GM21529 (cell line): Measurements from ENCODE around the gene TMEM63C.

Experiments used
- ATAC-seq: cut with Tn5 transposase; IDR thresholded peaks from one replicate; pipeline ENCODE4 v1.9.1; 2021; ENCODE audit not compliant: unreplicated experiment

Gene TMEM63C

GRCh38 chr14:77197988-77198387 lies 16.4 kb downstream of the TMEM63C start:
- ATAC-seq: no peak

DNA sequence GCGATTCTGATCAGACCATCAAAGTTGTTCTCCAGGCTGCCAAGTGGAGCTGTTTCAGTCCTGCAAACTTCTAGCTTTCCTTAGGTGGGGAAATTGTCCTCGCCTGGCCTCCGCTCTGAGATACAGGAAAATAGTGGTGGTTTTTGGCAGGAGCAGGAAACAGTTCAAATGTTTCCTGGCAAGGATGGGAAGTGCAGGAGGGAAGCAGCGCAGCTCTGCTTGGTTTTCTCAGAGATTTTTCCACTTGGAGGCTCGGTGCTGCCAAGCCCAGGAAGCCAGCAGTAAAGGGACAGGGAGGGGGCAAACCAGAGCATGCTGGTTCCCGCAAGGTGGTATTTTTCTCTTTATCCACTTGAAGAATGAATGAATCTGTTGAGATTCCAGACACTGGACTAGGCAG lies 17.0 kb downstream of the TMEM63C start:
- no peak for ATAC-seq

GRCh38 chr14:77199590-77199989 lies 18.0 kb downstream of the TMEM63C start:
- ATAC-seq: no peak

DNA sequence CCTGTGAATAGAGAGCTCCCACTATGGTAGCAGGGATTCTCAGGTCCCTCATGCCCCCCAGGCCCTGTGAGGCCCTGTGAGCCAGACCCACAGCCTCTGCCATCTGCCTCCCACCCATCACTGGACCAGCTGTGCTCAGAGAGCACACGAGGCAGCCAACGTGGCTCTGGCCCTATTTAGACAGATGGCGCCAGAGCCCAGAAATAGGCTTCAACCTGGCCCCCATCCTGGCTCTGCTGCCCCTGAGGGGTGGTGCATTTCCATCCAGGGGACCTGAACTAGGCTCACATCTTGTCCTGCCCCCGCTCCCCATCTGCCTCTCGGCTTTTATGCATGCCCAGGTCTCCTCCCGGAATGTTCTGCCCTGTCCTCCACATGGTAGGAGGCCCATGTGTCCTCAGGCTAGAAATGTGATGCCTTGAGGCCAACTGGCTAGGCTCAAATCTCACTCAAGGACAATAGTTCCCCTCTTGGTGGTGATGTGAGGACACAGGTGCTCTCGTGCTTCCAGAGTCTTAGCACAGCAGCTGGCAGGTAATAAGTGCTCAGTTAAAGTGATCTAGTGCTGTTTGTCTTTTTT lies 18.9 kb downstream of the TMEM63C start:
- ATAC-seq: no peak

DNA sequence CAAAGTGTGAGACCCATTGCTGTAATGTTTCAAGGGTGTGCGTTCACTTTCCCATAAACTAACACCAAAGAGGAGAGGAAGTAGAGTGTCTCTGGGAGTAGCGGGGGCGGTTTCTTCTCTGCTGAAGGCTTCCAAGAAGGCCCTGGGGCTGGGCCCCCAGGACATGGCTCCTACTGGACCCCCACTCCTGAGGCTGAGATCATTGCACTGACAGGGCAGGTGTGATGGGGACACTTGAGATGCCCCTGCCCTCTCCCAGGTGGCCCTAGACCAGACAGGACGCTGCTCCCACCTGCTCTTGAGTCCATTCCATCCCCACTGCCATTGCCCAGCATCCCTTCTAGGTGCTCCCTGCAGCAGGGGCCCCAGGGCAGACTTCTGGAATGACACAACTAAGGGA lies 20.1 kb downstream of the TMEM63C start:
- ATAC-seq: no peak

GRCh38 chr14:77203611-77204458 lies 22.2 kb downstream of the TMEM63C start:
- ATAC-seq: no peak

DNA sequence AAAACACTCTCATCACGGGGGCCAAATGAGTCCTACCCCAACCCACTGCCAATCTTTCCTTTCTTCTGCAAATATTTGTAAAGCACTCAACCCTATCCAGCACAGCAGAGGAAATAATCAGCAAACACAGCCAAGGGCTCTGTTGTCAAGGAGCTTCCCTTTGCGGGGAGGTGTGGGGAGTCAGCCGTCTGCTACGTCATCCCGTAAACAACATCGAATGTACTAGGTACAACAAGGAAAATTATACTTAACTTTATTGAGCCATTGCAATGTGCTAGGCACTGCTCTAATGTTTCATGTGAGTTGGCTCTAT lies 22.8 kb downstream of the TMEM63C start:
- ATAC-seq: no peak

DNA sequence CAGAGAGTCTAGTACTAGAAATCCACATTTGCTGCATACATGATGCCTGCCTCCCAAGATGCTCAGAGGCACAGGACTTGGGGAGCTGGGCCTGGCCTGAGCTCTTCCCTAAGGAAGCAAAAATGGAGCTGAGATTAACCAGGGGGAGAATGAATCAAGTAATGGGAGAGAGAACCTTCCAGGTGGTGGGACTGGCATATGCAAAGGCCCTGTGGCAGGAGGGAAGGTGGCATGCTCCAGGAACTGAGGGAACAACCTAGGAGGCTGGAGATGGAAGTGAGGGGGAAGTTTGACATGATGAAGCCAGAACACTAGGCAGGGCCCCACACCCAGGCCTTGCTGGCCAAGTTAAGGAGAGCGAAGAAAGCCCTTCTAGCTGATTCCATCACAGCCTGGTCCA lies 23.3 kb downstream of the TMEM63C start:
- ATAC-seq: no peak

DNA sequence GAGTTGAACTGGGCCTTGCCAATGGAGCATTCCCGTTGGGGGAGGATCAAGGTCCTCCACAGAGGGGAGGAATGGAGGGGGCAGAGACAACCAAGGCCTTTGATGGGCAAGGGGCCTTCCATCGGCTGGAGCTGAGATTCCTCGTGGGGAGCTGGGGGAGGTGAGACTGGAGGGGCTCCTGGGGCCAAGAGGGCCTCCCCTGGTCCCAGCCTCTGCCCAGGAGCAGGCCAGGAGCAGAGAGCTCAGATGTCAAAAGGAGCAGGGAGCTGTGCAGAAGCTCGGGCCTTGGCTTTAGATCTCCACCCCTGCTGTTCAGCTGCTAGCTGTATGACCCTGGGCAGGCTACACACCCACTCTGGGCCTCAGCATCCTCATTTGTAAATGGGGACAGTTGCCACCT lies 24.0 kb downstream of the TMEM63C start:
- ATAC-seq: no peak

DNA sequence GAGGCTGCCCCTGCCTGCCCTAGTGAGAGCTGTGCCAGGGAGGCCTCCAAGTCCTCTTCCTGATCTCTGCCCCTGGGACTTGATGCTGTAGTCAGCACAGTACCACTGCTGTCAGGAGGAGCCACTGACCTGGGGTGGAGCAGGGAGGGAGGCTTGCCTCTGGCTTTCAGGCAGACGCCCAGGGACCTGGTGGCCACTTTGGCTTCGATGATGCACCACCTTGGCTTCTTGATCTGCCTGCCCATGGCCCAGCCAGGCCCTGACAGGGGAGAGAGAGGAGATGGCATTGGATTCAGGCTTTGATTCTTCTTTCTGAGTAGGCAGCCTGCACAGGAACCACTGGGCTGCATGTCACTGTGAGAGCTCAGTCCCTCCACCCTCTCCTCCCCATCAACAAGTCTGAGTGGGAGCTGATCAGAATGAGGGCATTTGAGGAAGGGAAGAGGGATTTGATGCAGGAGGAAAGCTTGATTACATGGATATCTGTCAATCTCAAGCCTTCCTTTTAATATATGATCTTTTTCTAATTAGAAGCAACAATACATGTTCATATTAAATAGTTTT lies 24.7 kb downstream of the TMEM63C start:
- no peak for ATAC-seq

GRCh38 chr14:77206877-77207389 lies 25.3 kb downstream of the TMEM63C start:
- ATAC-seq: no peak

DNA sequence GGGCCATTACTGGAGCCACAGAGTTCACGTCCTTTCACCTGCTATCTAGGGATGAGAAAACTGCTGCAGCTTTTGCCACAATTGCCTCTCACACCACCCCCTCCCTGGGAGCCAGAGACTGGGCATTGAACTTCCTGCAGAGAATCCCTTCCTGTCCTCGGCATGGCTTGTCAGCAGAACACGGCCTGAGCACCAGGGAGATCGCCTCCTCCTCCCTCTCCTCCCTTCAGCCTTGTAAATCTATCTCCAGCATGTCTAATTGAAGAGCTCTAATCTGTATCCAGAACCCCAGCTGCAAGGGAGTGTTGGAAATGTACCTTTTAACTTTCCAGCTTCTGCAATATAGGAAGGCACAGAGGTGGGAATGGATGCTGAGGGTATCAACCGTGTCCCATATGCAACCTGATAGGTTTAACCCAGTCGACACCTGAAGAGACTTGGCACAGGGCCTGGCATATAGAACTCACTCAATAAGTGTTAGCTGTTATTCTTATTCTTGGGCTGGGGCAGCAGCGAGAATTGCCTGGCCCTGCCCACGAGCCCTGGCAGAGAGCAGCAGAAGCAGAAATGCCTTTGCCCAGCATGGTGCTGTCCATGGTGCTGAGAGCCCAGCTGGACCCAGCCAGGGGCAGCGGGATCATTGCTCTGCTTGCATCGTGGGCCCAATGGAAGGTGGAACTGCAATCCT lies 26.8 kb downstream of the TMEM63C start:
- no peak for ATAC-seq

- no peak for ATAC-seq
These were observed 27.4 kb downstream of the TMEM63C start for GRCh38 chr14:77208979-77209318.

GRCh38 chr14:77212097-77212870 lies 30.7 kb downstream of the TMEM63C start:
- ATAC-seq: no peak

DNA sequence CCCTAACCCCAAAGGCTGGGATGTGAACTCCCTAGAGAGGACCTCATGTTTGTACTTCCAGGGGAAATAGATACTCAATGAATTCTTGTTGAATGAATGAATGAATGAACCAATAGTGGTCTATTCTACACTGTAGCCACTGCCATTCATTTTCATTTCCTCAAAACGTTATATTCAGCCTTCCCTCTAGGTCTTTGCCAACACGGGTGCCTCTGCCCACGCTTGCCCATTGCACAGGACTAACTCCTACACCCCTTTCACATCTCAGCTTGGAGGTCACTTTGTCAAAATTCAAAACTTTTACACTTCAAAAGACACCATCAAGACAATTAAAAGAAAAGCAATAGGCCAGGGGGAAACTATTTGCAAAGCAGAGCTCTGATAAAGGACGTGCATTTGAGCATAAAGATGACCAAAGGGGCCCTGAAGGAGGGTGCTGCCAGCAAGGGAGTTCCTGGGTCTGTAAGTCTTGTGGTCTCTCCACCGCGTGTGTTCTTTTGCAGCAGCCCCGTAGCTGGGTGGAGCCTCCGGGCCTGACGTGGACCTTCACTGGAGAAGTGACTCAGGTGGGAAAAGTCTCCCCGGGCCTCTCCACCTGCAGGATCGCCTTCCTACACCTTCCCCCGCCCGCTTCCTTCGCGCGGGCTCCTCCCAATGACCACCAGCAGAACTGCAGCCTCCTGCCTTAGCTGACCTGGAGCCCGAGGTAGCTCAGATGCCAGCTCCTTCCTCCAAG lies 31.5 kb downstream of the TMEM63C start:
- ATAC-seq: no peak

DNA sequence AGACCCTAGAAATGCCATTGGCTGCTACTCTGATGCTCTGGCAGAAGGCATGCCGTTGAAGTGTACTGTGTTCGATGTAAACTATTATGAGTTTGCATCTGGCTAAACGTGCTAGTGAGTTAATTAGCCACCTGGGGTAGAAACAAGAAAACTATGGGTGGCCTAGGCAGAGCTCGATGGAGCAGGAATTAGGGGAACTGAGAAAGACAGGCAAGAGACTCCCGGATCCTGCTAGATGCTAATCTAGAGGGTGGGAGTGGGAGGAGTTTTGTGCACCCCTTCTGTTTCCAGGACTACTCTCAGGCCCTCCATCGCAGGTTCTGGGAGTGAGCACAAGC lies 32.0 kb downstream of the TMEM63C start:
- ATAC-seq: no peak

DNA sequence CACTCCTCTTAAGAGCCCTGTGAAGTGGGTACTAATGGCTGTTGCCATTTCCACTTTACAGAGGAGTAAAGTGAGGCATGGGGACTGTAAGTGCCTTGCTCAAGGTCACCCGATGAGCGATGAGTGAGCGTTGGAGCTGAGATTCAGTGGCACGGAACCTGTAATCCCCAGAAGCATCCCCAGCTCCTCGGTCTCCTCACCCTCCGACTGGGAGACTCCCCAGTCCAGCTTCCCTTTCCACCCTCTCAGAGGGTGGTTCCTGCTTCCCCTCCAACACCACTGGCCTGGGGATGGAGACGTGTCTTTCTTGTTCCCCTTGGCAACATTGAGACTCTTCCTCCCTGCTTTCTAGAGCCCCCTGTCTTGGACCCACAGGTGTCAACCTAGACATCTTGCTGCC lies 32.6 kb downstream of the TMEM63C start:
- no peak for ATAC-seq

GRCh38 chr14:77217551-77217950 lies 36.0 kb downstream of the TMEM63C start:
- no peak for ATAC-seq

DNA sequence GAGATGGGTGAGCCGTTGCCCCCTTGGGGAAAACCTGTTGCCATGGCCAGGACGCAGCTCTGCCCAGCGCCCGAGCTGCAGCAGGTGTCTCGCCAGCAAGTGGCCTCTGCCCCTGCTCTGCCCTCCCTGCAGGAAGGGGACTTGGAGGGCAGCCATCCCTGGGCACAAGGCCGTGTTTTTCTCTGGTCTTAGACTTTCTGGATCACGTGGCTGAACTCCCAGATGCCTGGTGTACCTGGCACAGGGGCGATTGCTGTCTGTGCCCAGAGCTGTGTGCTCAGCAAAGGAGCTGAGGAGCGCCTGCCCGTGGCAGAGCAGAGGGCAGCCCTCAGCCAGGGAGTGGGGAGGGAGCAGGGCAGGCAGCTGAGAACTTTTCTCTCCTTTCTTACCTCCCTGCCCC lies 38.0 kb downstream of the TMEM63C start:
- ATAC-seq: no peak

DNA sequence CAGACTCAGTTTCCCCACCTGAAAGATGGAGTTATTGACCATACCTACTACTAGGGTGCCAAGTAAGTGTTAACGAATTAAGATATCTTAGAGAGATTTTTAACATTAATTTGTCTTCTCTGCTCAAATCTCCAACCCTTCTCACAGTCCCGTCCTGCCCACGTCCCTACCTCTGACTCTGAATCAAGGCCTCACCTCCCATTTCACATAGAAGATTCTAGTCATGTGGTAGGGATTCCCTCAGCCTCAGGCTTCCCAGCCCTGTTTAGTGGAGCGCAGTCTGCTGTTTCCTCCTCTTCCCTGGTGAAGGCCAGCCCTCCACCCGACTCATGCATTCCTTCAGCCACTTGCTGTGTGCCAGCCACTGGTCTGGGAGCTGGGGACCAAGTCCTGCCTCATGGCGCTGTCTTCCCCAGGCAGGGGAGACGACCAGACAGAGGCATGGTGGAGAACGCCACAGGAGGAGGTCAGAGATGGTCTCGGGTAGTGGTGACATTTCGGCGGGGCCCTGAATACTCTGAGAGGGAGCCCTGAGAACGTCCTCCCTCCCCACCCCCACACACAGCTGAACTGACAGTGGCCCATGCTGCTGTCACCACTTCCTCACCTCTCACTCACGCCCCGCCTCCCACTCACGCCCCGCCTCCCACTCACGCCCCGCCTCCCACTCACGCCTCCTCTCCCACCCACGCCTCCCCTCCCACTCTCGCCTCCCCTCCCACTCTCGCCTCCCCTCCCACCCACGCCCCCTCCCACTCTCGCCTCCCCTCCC lies 38.8 kb downstream of the TMEM63C start:
- ATAC-seq: no peak
